HG02884 (cell line): ENCODE data around the gene NHSL1.

ENCODE experiments used
- ATAC-seq: cut with Tn5 transposase; IDR thresholded peaks from one replicate; pipeline ENCODE4 v1.9.1; 2021; ENCODE audit warnings: mild to moderate bottlenecking, moderate library complexity; ENCODE audit not compliant: unreplicated experiment

NHSL1 gene

GRCh38 chr6:138377042-138377441 lies 122.3 kb downstream of the NHSL1 start:
- no peak for ATAC-seq

DNA sequence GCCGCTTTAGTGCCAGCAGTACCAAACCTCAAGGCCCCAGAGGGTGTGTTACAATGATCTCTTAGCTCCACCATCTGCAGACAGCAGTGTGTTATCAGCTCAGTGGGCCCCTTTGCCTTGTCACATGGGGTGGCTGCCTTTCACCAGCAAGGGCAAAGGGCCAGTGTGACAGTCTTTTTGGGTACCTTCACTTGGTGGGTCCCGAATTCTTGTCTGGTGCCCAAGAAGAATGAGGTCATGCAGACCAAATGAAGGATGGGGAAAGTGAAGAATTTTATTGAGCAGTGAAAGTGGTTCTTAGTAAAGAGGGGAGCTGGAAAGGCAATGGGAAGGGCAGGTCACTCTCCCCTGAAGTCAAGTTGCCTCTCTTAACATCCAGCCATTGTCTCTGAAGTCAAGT lies 124.5 kb downstream of the NHSL1 start:
- ATAC-seq, result no peak

DNA sequence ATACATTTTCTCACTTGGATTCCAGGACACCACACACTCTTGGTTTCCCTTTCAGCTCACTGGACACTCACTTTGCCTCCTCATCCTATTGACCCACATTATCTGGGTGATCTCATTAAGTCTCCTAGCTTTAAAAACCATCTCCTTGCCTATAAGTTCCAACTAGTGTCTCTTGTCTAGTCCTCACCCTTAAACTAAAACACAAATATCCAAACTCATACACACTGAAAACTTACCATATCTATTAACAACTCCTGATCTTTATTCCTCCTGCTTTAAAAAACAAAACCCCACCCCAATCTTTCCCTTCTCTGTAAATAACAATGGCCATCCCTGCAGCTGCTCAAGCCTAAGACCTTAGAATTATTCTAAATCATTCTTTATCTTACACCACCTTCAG lies 125.1 kb downstream of the NHSL1 start:
- no peak for ATAC-seq

- no peak for ATAC-seq
Observed at GRCh38 chr6:138372711-138373463, 126.4 kb downstream of the NHSL1 start.
